ENCODE data around the gene PTPRN2. TPM values are rescaled to one million over a fixed set of nuclear protein-coding genes. Genes with fewer than 3 reads are reported as not detected.

The PTPRN2 gene
- total and polyA plus RNA-seq, 4 experiments from 2014 or later = 1.7 to 2.6 (median 1.9) TPM

- ChIA-PET CTCF (ENCODE audit: partially characterized antibody) (no interaction called here), POLR2A (ENCODE audit: partially characterized antibody) (no interaction called here)
- H3K4me1 Mint-ChIP-seq = peaks cover 4 to 22% (median 16%) of the 10 kb centered on the region in 4 donors
- DNase-seq = no peak
- H3K4me1 ChIP-seq (ENCODE audit: insufficient read depth, low read length) = peaks cover 9% of the 10 kb centered on the region
- H3K4me3 Mint-ChIP-seq = peak overlapping the region in 7 of 8 donors; percentile 57 to 82 (median 69)
- intact Hi-C loops (cut with micrococcal nuclease) = no loop called here
- no peak overlapping the region for H3K4me3 ChIP-seq (ENCODE audit: low read length in 2 of 2)
- no peak overlapping the region for H3K27ac ChIP-seq (ENCODE audit: low read depth, low read length)
- H3K36me3 ChIP-seq (ENCODE audit: insufficient read depth, low read length) = no peaks in the 10 kb centered on the region
- H3K27me3 ChIP-seq (ENCODE audit: insufficient read depth, low read length) = no peaks in the 10 kb centered on the region
- H3K27me3 Mint-ChIP-seq = peaks cover 17 to 18% of the 10 kb centered on the region in 2 donors
- H3K36me3 Mint-ChIP-seq = no peaks in the 10 kb centered on the region
- peak overlapping the region in 4 of 7 donors; percentile 25 to 85 (median 78) for H3K27ac Mint-ChIP-seq
- peaks cover 0 to 3% (median 0%) of the 10 kb centered on the region in 8 donors for H3K9me3 Mint-ChIP-seq
- no peaks in the 10 kb centered on the region for H3K9me3 ChIP-seq (ENCODE audit: control insufficient read depth in 1 of 2, low read length in 2 of 2)
Observed at GRCh38 chr7:157585113-157585861, 1002.3 kb downstream of the PTPRN2 start.

GRCh38 chr7:157584420-157584819 is 1003.2 kb downstream of the PTPRN2 start:
- Mint-ChIP-seq H3K4me1 (peaks cover 4 to 22% (median 16%) of the 10 kb centered on the region in 4 donors), H3K27me3 (peaks cover 17 to 18% of the 10 kb centered on the region in 2 donors), H3K36me3 (no peaks in the 10 kb centered on the region), H3K4me3 (peak overlapping the region in 1 of 8 donors; percentile 57), H3K27ac (peak overlapping the region in 3 of 7 donors; percentile 21 to 23 (median 21)), H3K9me3 (peaks cover 0 to 3% (median 0%) of the 10 kb centered on the region in 8 donors)
- intact Hi-C loops (cut with micrococcal nuclease) = no loop called here
- no peak overlapping the region for H3K27ac ChIP-seq (ENCODE audit: low read depth, low read length)
- no peak for DNase-seq
- no peaks in the 10 kb centered on the region for H3K27me3 ChIP-seq (ENCODE audit: insufficient read depth, low read length)
- no peak overlapping the region for H3K4me3 ChIP-seq (ENCODE audit: low read length in 2 of 2)
- no peaks in the 10 kb centered on the region for H3K36me3 ChIP-seq (ENCODE audit: insufficient read depth, low read length)
- no peaks in the 10 kb centered on the region for H3K9me3 ChIP-seq (ENCODE audit: control insufficient read depth in 1 of 2, low read length in 2 of 2)
- peaks cover 9% of the 10 kb centered on the region for H3K4me1 ChIP-seq (ENCODE audit: insufficient read depth, low read length)
- CTCF ChIA-PET (ENCODE audit: partially characterized antibody) = no interaction called here
- POLR2A ChIA-PET (ENCODE audit: partially characterized antibody) = no interaction called here

GRCh38 chr7:157581740-157582139 is 1005.9 kb downstream of the PTPRN2 start:
- no peaks in the 10 kb centered on the region for H3K36me3 Mint-ChIP-seq
- DNase-seq = no peak
- intact Hi-C loops (cut with micrococcal nuclease) = no loop called here
- Histone ChIP-seq H3K4me3 (ENCODE audit: low read length in 2 of 2) (no peak overlapping the region), H3K4me1 (ENCODE audit: insufficient read depth, low read length) (peaks cover 9% of the 10 kb centered on the region), H3K27ac (ENCODE audit: low read depth, low read length) (no peak overlapping the region), H3K27me3 (ENCODE audit: insufficient read depth, low read length) (no peaks in the 10 kb centered on the region), H3K36me3 (ENCODE audit: insufficient read depth, low read length) (no peaks in the 10 kb centered on the region), H3K9me3 (ENCODE audit: control insufficient read depth in 1 of 2, low read length in 2 of 2) (no peaks in the 10 kb centered on the region)
- peaks cover 7 to 26% (median 16%) of the 10 kb centered on the region in 4 donors for H3K4me1 Mint-ChIP-seq
- CTCF ChIA-PET (ENCODE audit: partially characterized antibody) = interaction anchor here (1.0 kb wide), 1 partner anchor 149 kb away, joined by 4 read pairs; no protein-coding TSS in a partner anchor
- H3K27ac Mint-ChIP-seq = no peak overlapping the region
- H3K9me3 Mint-ChIP-seq = peaks cover 0 to 3% (median 0%) of the 10 kb centered on the region in 8 donors
- POLR2A ChIA-PET (ENCODE audit: partially characterized antibody) = no interaction called here
- H3K4me3 Mint-ChIP-seq = no peak overlapping the region
- H3K27me3 Mint-ChIP-seq = peaks cover 12 to 13% of the 10 kb centered on the region in 2 donors

- Mint-ChIP-seq H3K9me3 (peaks cover 0 to under 1% (median 0%) of the 10 kb centered on the region in 8 donors), H3K27ac (no peak overlapping the region), H3K4me3 (no peak overlapping the region), H3K27me3 (peaks cover 8 to 12% of the 10 kb centered on the region in 2 donors), H3K36me3 (no peaks in the 10 kb centered on the region), H3K4me1 (peaks cover 13 to 30% (median 21%) of the 10 kb centered on the region in 4 donors)
- ChIA-PET CTCF (ENCODE audit: partially characterized antibody) (no interaction called here), POLR2A (ENCODE audit: partially characterized antibody) (no interaction called here)
- Histone ChIP-seq H3K36me3 (ENCODE audit: insufficient read depth, low read length) (no peaks in the 10 kb centered on the region), H3K4me1 (ENCODE audit: insufficient read depth, low read length) (peaks cover 11% of the 10 kb centered on the region), H3K27me3 (ENCODE audit: insufficient read depth, low read length) (no peaks in the 10 kb centered on the region), H3K27ac (ENCODE audit: low read depth, low read length) (no peak overlapping the region), H3K9me3 (ENCODE audit: control insufficient read depth in 1 of 2, low read length in 2 of 2) (no peaks in the 10 kb centered on the region), H3K4me3 (ENCODE audit: low read length in 2 of 2) (no peak overlapping the region)
- DNase-seq = no peak
- intact Hi-C loops (cut with micrococcal nuclease) = no loop called here
Observed at GRCh38 chr7:157580324-157580723, 1007.3 kb downstream of the PTPRN2 start.

GRCh38 chr7:157579425-157579824 is 1008.2 kb downstream of the PTPRN2 start:
- Mint-ChIP-seq H3K27ac (no peak overlapping the region), H3K36me3 (no peaks in the 10 kb centered on the region), H3K4me1 (peaks cover 12 to 29% (median 20%) of the 10 kb centered on the region in 4 donors), H3K27me3 (peaks cover 4 to 9% of the 10 kb centered on the region in 2 donors), H3K9me3 (no peaks in the 10 kb centered on the region), H3K4me3 (no peak overlapping the region)
- DNase-seq = no peak
- Histone ChIP-seq H3K4me3 (ENCODE audit: low read length in 2 of 2) (no peak overlapping the region), H3K4me1 (ENCODE audit: insufficient read depth, low read length) (peaks cover 11% of the 10 kb centered on the region), H3K36me3 (ENCODE audit: insufficient read depth, low read length) (no peaks in the 10 kb centered on the region), H3K27me3 (ENCODE audit: insufficient read depth, low read length) (no peaks in the 10 kb centered on the region), H3K9me3 (ENCODE audit: control insufficient read depth in 1 of 2, low read length in 2 of 2) (no peaks in the 10 kb centered on the region), H3K27ac (ENCODE audit: low read depth, low read length) (no peak overlapping the region)
- ChIA-PET POLR2A (ENCODE audit: partially characterized antibody) (no interaction called here), CTCF (ENCODE audit: partially characterized antibody) (no interaction called here)
- intact Hi-C loops (cut with micrococcal nuclease) = loop anchor here (5.0 kb wide), 1 partner anchor 77 kb away; no protein-coding TSS in a partner anchor

GRCh38 chr7:157577796-157578339 is 1009.8 kb downstream of the PTPRN2 start:
- Mint-ChIP-seq H3K27me3 (peaks cover 0 to 5% of the 10 kb centered on the region in 2 donors), H3K4me1 (peaks cover 14 to 36% (median 26%) of the 10 kb centered on the region in 4 donors), H3K27ac (peak overlapping the region in 1 of 7 donors; percentile 47), H3K9me3 (no peaks in the 10 kb centered on the region), H3K36me3 (no peaks in the 10 kb centered on the region), H3K4me3 (peak overlapping the region in 2 of 8 donors; percentile 13 to 30)
- DNase-seq = no peak
- Histone ChIP-seq H3K27ac (ENCODE audit: low read depth, low read length) (no peak overlapping the region), H3K4me1 (ENCODE audit: insufficient read depth, low read length) (peaks cover 11% of the 10 kb centered on the region), H3K36me3 (ENCODE audit: insufficient read depth, low read length) (no peaks in the 10 kb centered on the region), H3K4me3 (ENCODE audit: low read length in 2 of 2) (no peak overlapping the region), H3K9me3 (ENCODE audit: control insufficient read depth in 1 of 2, low read length in 2 of 2) (no peaks in the 10 kb centered on the region), H3K27me3 (ENCODE audit: insufficient read depth, low read length) (no peaks in the 10 kb centered on the region)
- intact Hi-C loops (cut with micrococcal nuclease) = loop anchor here (5.0 kb wide), 1 partner anchor 76 kb away; no protein-coding TSS in a partner anchor
- POLR2A ChIA-PET (ENCODE audit: partially characterized antibody) = no interaction called here
- CTCF ChIA-PET (ENCODE audit: partially characterized antibody) = no interaction called here

- H3K4me3 ChIP-seq (ENCODE audit: low read length in 2 of 2) = peak overlapping the region in 1 of 2 donors; percentile 57
- peak overlapping the region; percentile 76 to 97 (median 92) for H3K27ac Mint-ChIP-seq
- no peaks in the 10 kb centered on the region for H3K9me3 Mint-ChIP-seq
- H3K36me3 ChIP-seq (ENCODE audit: insufficient read depth, low read length) = no peaks in the 10 kb centered on the region
- H3K9me3 ChIP-seq (ENCODE audit: control insufficient read depth in 1 of 2, low read length in 2 of 2) = no peaks in the 10 kb centered on the region
- no peak overlapping the region for H3K27ac ChIP-seq (ENCODE audit: low read depth, low read length)
- peaks cover 14 to 36% (median 26%) of the 10 kb centered on the region in 4 donors for H3K4me1 Mint-ChIP-seq
- H3K36me3 Mint-ChIP-seq = no peaks in the 10 kb centered on the region
- H3K4me1 ChIP-seq (ENCODE audit: insufficient read depth, low read length) = peaks cover 11% of the 10 kb centered on the region
- intact Hi-C loops (cut with micrococcal nuclease) = loop anchor here (5.0 kb wide), 1 partner anchor 75 kb away; no protein-coding TSS in a partner anchor
- H3K27me3 Mint-ChIP-seq = peaks cover 0 to 5% of the 10 kb centered on the region in 2 donors
- peak overlapping the region; percentile 73 to 87 (median 82) for H3K4me3 Mint-ChIP-seq
- H3K27me3 ChIP-seq (ENCODE audit: insufficient read depth, low read length) = no peaks in the 10 kb centered on the region
- ChIA-PET POLR2A (ENCODE audit: partially characterized antibody) (interaction anchor here (0.6 to 2.0 kb wide), 6 partner anchors 51 to 190 kb away, joined by 3 to 13 read pairs (median 4); no protein-coding TSS in a partner anchor), CTCF (ENCODE audit: partially characterized antibody) (no interaction called here)
- DNase-seq = peak in 2 of 5 donors; percentile 13
Observed at GRCh38 chr7:157577061-157577460, 1010.6 kb downstream of the PTPRN2 start.

All from CD4-positive, alpha-beta memory T cell (primary cell).